Activated naive CD4-positive, alpha-beta T cell treated with anti-CD3 and anti-CD28 coated beads for 36 hours (primary cell): ENCODE measurements around the gene NOP9. TPM values are rescaled to one million over a fixed set of nuclear protein-coding genes. Genes with fewer than 3 reads are reported as not detected.

Experiments
- CTCF ChIA-PET: fragments of 350-600 bp; sonication (Branson Sonifier 250); formaldehyde crosslinking; loops from one replicate; lab custom pipeline; 2021; ENCODE audit warnings: antibody characterized with exemption; lab: Charles Lee
- DNase-seq: peaks from one replicate; pipeline ENCODE4 v3.0.0-alpha.2; 2020
- H3K27ac Mint-ChIP-seq: one replicate; pipeline ENCODE4 v1.8.0; 2021; ENCODE audit warnings: mild to moderate bottlenecking, mixed read lengths
- H3K27me3 Mint-ChIP-seq: one replicate; pipeline ENCODE4 v1.8.0; 2021; ENCODE audit warnings: low read depth, mixed read lengths
- H3K36me3 Mint-ChIP-seq: one replicate; pipeline ENCODE4 v1.8.0; 2021; ENCODE audit warnings: low read depth, mixed read lengths
- H3K4me1 Mint-ChIP-seq: one replicate; pipeline ENCODE4 v1.8.0; 2021; ENCODE audit warnings: low read depth, mixed read lengths
- H3K4me3 Mint-ChIP-seq: one replicate; pipeline ENCODE4 v1.8.0; 2021; ENCODE audit warnings: mild to moderate bottlenecking, moderate library complexity, mixed read lengths
- H3K9me3 Mint-ChIP-seq: one replicate; pipeline ENCODE4 v1.8.0; 2021; ENCODE audit warnings: mixed read lengths
- intact Hi-C: fragments of 100-400 bp; cut with micrococcal nuclease; formaldehyde crosslinking; loops from one replicate; pipeline ENCODE4 v1.15.1; 2023
- total RNA-seq, 2 experiments: library from RNA; stranded (reverse); gene quantifications; one replicate each; pipeline ENCODE4 v1.2.3, GENCODE V29; 2021

Gene NOP9
- total RNA-seq, 2 experiments from 2014 or later = 24.8 to 26.4 TPM

DNA sequence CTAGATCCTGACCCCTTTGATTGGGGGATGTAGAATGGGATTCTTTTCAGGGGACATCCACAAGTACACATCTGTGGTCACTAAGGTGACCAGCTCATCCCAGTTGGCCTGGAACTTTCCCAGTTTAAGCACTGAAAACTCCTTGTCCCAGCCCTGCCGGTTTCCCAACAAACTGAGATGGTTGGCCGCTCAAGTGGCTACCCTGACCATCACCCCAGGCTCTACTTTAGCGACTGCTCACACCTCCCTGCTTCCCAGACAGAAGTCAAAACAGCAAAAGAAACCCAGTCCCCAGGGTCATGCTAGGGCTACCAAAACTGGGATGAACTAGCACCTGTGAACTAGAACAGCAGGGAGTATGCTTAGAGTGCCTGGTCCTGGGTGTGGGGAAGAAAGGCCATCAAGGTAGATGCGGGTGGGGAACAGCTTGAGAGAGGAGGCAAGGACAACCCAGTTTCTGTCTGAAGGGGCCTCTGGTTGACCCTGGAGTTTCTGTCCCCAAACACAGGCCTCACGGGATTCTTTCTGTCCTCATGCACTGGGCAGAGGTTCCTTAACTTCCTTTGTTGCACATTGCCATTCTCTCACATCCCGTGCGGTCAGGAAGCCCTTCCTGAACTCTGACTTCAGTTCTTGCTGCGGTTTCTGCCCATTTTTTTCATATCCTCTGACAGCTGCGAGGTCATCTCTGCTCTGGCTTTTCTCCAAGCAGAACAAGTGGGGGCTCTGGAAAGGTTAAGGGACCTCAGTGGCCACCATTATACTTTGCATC lies 13.3 kb downstream of the NOP9 start:
- Mint-ChIP-seq H3K27ac (no peak overlapping the region), H3K9me3 (no peaks in the 10 kb centered on the region), H3K4me3 (peak overlapping the region; percentile 3), H3K36me3 (peaks cover 18% of the 10 kb centered on the region), H3K27me3 (no peaks in the 10 kb centered on the region), H3K4me1 (peaks cover 73% of the 10 kb centered on the region)
- DNase-seq = peak; percentile 62
- CTCF ChIA-PET = interaction anchor here (1.0 to 8.5 kb wide), 7 partner anchors 15 to 120 kb away, joined by 3 to 111 read pairs (median 4); partner anchors contain the start of gene ADCY4
- intact Hi-C loops = loop anchor here (1.0 kb wide), 1 partner anchor 118 kb away; no protein-coding TSS in a partner anchor

- H3K4me3 Mint-ChIP-seq = no peak overlapping the region
- H3K27ac Mint-ChIP-seq = no peak overlapping the region
- no peak for DNase-seq
- no peaks in the 10 kb centered on the region for H3K27me3 Mint-ChIP-seq
- peaks cover 69% of the 10 kb centered on the region for H3K4me1 Mint-ChIP-seq
- intact Hi-C loops = loop anchor here (1.0 kb wide), 1 partner anchor 117 kb away; no protein-coding TSS in a partner anchor
- CTCF ChIA-PET = interaction anchor here (1.3 to 8.5 kb wide), 5 partner anchors 16 to 122 kb away, joined by 3 to 111 read pairs (median 5); partner anchors contain the start of genes ADCY4 and TINF2
- H3K36me3 Mint-ChIP-seq = peaks cover 12% of the 10 kb centered on the region
- no peaks in the 10 kb centered on the region for H3K9me3 Mint-ChIP-seq
Measured at GRCh38 chr14:24313913-24314312, 14.3 kb downstream of the NOP9 start.

DNA sequence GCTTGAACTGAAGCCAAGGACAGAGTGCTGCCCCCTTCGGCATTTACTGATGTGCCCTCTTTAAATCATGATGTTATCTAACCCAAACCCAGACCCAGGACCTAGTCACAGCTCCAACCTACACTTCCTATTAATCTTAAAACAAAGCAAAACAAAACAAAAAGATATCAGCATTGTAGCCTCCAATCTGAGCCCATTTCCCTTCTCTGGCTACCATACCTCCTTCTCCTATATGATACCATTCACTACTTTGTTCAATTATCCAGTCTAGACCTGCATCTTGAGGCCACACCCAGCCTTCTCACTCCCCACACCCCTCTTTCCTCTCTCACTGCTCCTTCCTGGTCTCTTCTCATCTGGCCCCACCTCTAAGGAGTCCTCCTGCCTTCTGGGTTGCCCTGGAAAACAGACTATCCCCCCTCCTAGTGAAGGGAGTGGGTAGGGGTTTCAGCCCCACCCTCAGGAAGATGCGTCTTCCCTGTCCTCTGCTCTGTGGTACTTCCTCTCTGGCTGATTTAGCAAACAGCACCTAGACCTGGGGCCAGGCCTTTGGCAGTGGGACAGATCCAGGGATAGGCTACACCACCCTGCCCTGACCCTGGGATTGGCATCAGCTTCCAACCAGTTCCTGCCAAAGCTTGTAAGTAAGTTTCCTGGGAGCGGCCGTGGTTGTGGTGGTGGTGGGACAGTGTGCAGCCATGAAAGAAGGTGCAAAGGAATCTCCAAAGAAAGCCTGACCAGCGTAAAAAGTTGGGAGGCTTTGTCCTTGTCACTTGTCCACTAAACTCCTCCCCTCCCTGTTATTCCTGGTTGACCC lies 14.9 kb downstream of the NOP9 start:
- no peak for DNase-seq
- Mint-ChIP-seq H3K36me3 (peaks cover 8% of the 10 kb centered on the region), H3K9me3 (no peaks in the 10 kb centered on the region), H3K4me3 (no peak overlapping the region), H3K4me1 (peaks cover 62% of the 10 kb centered on the region), H3K27me3 (no peaks in the 10 kb centered on the region), H3K27ac (no peak overlapping the region)
- intact Hi-C loops = no loop called here
- CTCF ChIA-PET = interaction anchor here (1.3 to 8.5 kb wide), 3 partner anchors 16 to 122 kb away, joined by 4 to 111 read pairs (median 5); partner anchors contain the start of genes ADCY4 and TINF2

DNA sequence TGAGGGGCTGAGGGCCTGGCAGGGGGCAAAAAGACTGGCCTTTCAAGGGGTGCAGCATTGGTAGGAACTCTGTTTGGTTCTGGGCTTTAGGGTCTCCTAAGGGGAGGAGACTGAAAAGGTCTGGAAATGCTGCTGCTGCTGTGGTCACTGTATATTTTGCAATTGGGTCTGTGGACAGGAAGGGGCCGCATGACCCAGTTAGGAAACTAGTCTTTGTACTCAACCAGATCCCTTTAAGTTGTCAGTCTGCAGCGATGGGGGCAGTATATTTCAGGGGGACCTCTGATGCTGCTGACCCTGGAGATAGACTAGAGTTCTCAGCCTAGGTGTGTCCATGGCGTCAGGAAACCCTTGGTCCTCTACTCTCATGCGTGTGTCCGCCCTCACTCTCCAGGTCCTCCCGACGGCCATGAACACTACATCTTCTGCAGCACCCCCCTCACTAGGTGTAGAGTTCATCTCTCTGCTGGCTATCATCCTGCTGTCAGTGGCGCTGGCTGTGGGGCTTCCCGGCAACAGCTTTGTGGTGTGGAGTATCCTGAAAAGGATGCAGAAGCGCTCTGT lies 15.7 kb downstream of the NOP9 start:
- H3K4me1 Mint-ChIP-seq = peaks cover 54% of the 10 kb centered on the region

DNA sequence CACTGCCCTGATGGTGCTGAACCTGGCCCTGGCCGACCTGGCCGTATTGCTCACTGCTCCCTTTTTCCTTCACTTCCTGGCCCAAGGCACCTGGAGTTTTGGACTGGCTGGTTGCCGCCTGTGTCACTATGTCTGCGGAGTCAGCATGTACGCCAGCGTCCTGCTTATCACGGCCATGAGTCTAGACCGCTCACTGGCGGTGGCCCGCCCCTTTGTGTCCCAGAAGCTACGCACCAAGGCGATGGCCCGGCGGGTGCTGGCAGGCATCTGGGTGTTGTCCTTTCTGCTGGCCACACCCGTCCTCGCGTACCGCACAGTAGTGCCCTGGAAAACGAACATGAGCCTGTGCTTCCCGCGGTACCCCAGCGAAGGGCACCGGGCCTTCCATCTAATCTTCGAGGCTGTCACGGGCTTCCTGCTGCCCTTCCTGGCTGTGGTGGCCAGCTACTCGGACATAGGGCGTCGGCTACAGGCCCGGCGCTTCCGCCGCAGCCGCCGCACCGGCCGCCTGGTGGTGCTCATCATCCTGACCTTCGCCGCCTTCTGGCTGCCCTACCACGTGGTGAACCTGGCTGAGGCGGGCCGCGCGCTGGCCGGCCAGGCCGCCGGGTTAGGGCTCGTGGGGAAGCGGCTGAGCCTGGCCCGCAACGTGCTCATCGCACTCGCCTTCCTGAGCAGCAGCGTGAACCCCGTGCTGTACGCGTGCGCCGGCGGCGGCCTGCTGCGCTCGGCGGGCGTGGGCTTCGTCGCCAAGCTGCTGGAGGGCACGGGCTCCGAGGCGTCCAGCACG lies 16.4 kb downstream of the NOP9 start:
- no peaks in the 10 kb centered on the region for H3K9me3 Mint-ChIP-seq
- H3K27me3 Mint-ChIP-seq = no peaks in the 10 kb centered on the region
- peaks cover 7% of the 10 kb centered on the region for H3K36me3 Mint-ChIP-seq
- H3K4me1 Mint-ChIP-seq = peaks cover 52% of the 10 kb centered on the region
- no peak overlapping the region for H3K27ac Mint-ChIP-seq
- no peak for DNase-seq
- no peak overlapping the region for H3K4me3 Mint-ChIP-seq
- intact Hi-C loops = no loop called here
- CTCF ChIA-PET = interaction anchor here (1.0 to 1.3 kb wide), 3 partner anchors 17 to 121 kb away, joined by 3 to 4 read pairs (median 3); partner anchors contain the start of gene TINF2

More for the DNA sequence above, 15.7 kb downstream of the NOP9 start:
- H3K36me3 Mint-ChIP-seq = peaks cover 7% of the 10 kb centered on the region
- no peaks in the 10 kb centered on the region for H3K9me3 Mint-ChIP-seq
- no peak for DNase-seq
- H3K27ac Mint-ChIP-seq = no peak overlapping the region
- H3K4me3 Mint-ChIP-seq = no peak overlapping the region
- H3K27me3 Mint-ChIP-seq = no peaks in the 10 kb centered on the region
- intact Hi-C loops = no loop called here
- CTCF ChIA-PET = interaction anchor here (1.2 to 8.5 kb wide), 3 partner anchors 15 to 121 kb away, joined by 3 to 111 read pairs (median 4); partner anchors contain the start of genes ADCY4 and TINF2

DNA sequence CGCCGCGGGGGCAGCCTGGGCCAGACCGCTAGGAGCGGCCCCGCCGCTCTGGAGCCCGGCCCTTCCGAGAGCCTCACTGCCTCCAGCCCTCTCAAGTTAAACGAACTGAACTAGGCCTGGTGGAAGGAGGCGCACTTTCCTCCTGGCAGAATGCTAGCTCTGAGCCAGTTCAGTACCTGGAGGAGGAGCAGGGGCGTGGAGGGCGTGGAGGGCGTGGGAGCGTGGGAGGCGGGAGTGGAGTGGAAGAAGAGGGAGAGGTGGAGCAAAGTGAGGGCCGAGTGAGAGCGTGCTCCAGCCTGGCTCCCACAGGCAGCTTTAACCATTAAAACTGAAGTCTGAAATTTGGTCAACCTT lies 16.9 kb downstream of the NOP9 start:
- H3K9me3 Mint-ChIP-seq = no peaks in the 10 kb centered on the region
- DNase-seq = no peak
- CTCF ChIA-PET = interaction anchor here (1.0 to 1.3 kb wide), 3 partner anchors 17 to 120 kb away, joined by 3 to 4 read pairs (median 3); partner anchors contain the start of gene TINF2
- H3K4me3 Mint-ChIP-seq = no peak overlapping the region
- H3K27me3 Mint-ChIP-seq = no peaks in the 10 kb centered on the region
- peaks cover 52% of the 10 kb centered on the region for H3K4me1 Mint-ChIP-seq
- H3K27ac Mint-ChIP-seq = no peak overlapping the region
- H3K36me3 Mint-ChIP-seq = peaks cover 7% of the 10 kb centered on the region
- intact Hi-C loops = no loop called here

GRCh38 chr14:24317141-24317928 lies 17.7 kb downstream of the NOP9 start:
- CTCF ChIA-PET = interaction anchor here (1.0 to 25.1 kb wide), 8 partner anchors 9 to 112 kb away, joined by 3 to 617 read pairs (median 4); partner anchors contain the start of genes CBLN3, CIDEB, KHNYN and LTB4R2
- H3K4me1 Mint-ChIP-seq = peaks cover 45% of the 10 kb centered on the region
- no peak overlapping the region for H3K4me3 Mint-ChIP-seq
- no peaks in the 10 kb centered on the region for H3K27me3 Mint-ChIP-seq
- no peak for DNase-seq
- H3K36me3 Mint-ChIP-seq = peaks cover 7% of the 10 kb centered on the region
- no peaks in the 10 kb centered on the region for H3K9me3 Mint-ChIP-seq
- no peak overlapping the region for H3K27ac Mint-ChIP-seq
- intact Hi-C loops = no loop called here

GRCh38 chr14:24321212-24321975 lies 21.7 kb downstream of the NOP9 start:
- Mint-ChIP-seq H3K27me3 (peaks cover 3% of the 10 kb centered on the region), H3K4me1 (peaks cover 15% of the 10 kb centered on the region), H3K4me3 (no peak overlapping the region), H3K27ac (no peak overlapping the region), H3K36me3 (no peaks in the 10 kb centered on the region), H3K9me3 (no peaks in the 10 kb centered on the region)
- intact Hi-C loops = no loop called here
- no peak for DNase-seq
- CTCF ChIA-PET = interaction anchor here (1.2 to 25.1 kb wide), 3 partner anchors 12 to 108 kb away, joined by 4 to 617 read pairs (median 49); partner anchors contain the start of genes CBLN3, CIDEB, KHNYN and LTB4R2

GRCh38 chr14:24322672-24323071 lies 23.0 kb downstream of the NOP9 start:
- no peaks in the 10 kb centered on the region for H3K36me3 Mint-ChIP-seq
- intact Hi-C loops = no loop called here
- DNase-seq = no peak
- peaks cover 8% of the 10 kb centered on the region for H3K4me1 Mint-ChIP-seq
- CTCF ChIA-PET = interaction anchor here (0.5 to 25.1 kb wide), 6 partner anchors 10 to 181 kb away, joined by 3 to 617 read pairs (median 9); partner anchors contain the start of genes CBLN3, CIDEB, EMC9 and KHNYN
- H3K4me3 Mint-ChIP-seq = no peak overlapping the region
- H3K27ac Mint-ChIP-seq = no peak overlapping the region
- H3K27me3 Mint-ChIP-seq = peaks cover 3% of the 10 kb centered on the region
- H3K9me3 Mint-ChIP-seq = no peaks in the 10 kb centered on the region

- Mint-ChIP-seq H3K4me3 (no peak overlapping the region), H3K27me3 (peaks cover 3% of the 10 kb centered on the region), H3K36me3 (no peaks in the 10 kb centered on the region), H3K4me1 (peaks cover 5% of the 10 kb centered on the region), H3K27ac (no peak overlapping the region), H3K9me3 (no peaks in the 10 kb centered on the region)
- intact Hi-C loops = no loop called here
- DNase-seq = no peak
- CTCF ChIA-PET = interaction anchor here (0.6 to 25.1 kb wide), 6 partner anchors 10 to 106 kb away, joined by 3 to 617 read pairs (median 9); partner anchors contain the start of genes CBLN3, CIDEB, KHNYN and LTB4R2
Measured at GRCh38 chr14:24323341-24323740, 23.7 kb downstream of the NOP9 start.
